ENCODE data around the gene OAS2.

The OAS2 gene

DNA sequence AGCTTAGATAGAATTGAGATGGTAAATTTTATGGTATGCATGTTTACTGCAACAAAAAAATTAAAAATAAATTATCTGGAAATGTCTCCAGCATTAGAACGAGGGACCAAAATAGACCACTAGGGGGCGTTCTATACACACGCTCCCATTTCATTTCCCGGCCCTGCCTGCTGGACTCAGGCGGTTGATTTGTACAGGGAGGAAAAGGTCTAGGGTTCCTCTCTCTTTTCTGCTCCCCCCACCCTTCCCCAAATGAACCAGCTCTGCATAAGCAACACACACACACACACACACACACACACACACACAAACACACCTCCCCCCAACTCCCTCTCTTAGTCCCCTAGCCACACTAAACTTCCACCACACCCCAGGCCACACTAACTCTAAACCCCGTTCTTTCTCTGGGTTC is 70.4 kb downstream of the OAS2 start:
- no peaks in the 10 kb centered on the region for H3K27me3 ChIP-seq (ENCODE audit: insufficient read depth, low read length, poor library complexity)

GRCh38 chr12:113049976-113050742 is 71.8 kb downstream of the OAS2 start:
- no peak overlapping the region for H3K9ac ChIP-seq (ENCODE audit: low read length)
- H3K36me3 ChIP-seq (ENCODE audit: control insufficient read depth, insufficient read depth, low read length), result no peaks in the 10 kb centered on the region
- H3K4me3 ChIP-seq (ENCODE audit: low read length), result no peak overlapping the region
- no peak overlapping the region for H3K4ac ChIP-seq (ENCODE audit: low read depth, low read length)
- no peaks in the 10 kb centered on the region for H3K79me1 ChIP-seq (ENCODE audit: low read length)
- no CpG with 5 or more reads among the region's 11 CpGs for WGBS (ENCODE audit: extremely low coverage, insufficient coverage, low lambda C conversion rate)
- H2BK5ac ChIP-seq (ENCODE audit: low read length), result no peak overlapping the region
- H3K27ac ChIP-seq (ENCODE audit: low read depth, low read length), result no peak overlapping the region
- no peak overlapping the region for H3K56ac ChIP-seq (ENCODE audit: low read length)
- H3K4me1 ChIP-seq (ENCODE audit: control insufficient read depth, low read depth, low read length), result no peaks in the 10 kb centered on the region
- no peak overlapping the region for H3K18ac ChIP-seq (ENCODE audit: low read length)
- H3K79me2 ChIP-seq (ENCODE audit: control insufficient read depth, insufficient read depth, low read length), result no peaks in the 10 kb centered on the region
- no peak overlapping the region for H2BK120ac ChIP-seq (ENCODE audit: low read depth, low read length)
- H3K4me2 ChIP-seq (ENCODE audit: low read length), result no peak overlapping the region
- H2AK5ac ChIP-seq (ENCODE audit: low read length), result no peak overlapping the region
- no peak overlapping the region for H3K23ac ChIP-seq (ENCODE audit: low read length)
- H4K5ac ChIP-seq (ENCODE audit: low read length), result no peak overlapping the region
- H4K8ac ChIP-seq (ENCODE audit: low read depth, low read length), result no peak overlapping the region
- H2BK15ac ChIP-seq (replicated peaks; ENCODE audit: low read depth), result no peak overlapping the region
- DNase-seq, result peak; percentile 75
- no peaks in the 10 kb centered on the region for H3K27me3 ChIP-seq (ENCODE audit: insufficient read depth, low read length, poor library complexity)

More for the DNA sequence above, 70.4 kb downstream of the OAS2 start:
- no peaks in the 10 kb centered on the region for H3K36me3 ChIP-seq (ENCODE audit: control insufficient read depth, insufficient read depth, low read length)
- H3K27ac ChIP-seq (ENCODE audit: low read depth, low read length), result no peak overlapping the region
- H3K56ac ChIP-seq (ENCODE audit: low read length), result no peak overlapping the region
- peak; percentile 55 for DNase-seq
- H3K18ac ChIP-seq (ENCODE audit: low read length), result no peak overlapping the region
- H3K9ac ChIP-seq (ENCODE audit: low read length), result no peak overlapping the region
- no peaks in the 10 kb centered on the region for H3K79me2 ChIP-seq (ENCODE audit: control insufficient read depth, insufficient read depth, low read length)
- H4K8ac ChIP-seq (ENCODE audit: low read depth, low read length), result no peak overlapping the region
- no peak overlapping the region for H2AK5ac ChIP-seq (ENCODE audit: low read length)
- no peak overlapping the region for H3K4me2 ChIP-seq (ENCODE audit: low read length)
- H3K79me1 ChIP-seq (ENCODE audit: low read length), result no peaks in the 10 kb centered on the region
- no peak overlapping the region for H4K5ac ChIP-seq (ENCODE audit: low read length)
- no peak overlapping the region for H2BK15ac ChIP-seq (replicated peaks; ENCODE audit: low read depth)
- no peaks in the 10 kb centered on the region for H3K4me1 ChIP-seq (ENCODE audit: control insufficient read depth, low read depth, low read length)
- WGBS (ENCODE audit: extremely low coverage, insufficient coverage, low lambda C conversion rate), result no CpG with 5 or more reads among the region's 6 CpGs
- no peak overlapping the region for H3K4me3 ChIP-seq (ENCODE audit: low read length)
- H3K4ac ChIP-seq (ENCODE audit: low read depth, low read length), result no peak overlapping the region
- no peak overlapping the region for H2BK5ac ChIP-seq (ENCODE audit: low read length)
- no peak overlapping the region for H3K23ac ChIP-seq (ENCODE audit: low read length)
- no peak overlapping the region for H2BK120ac ChIP-seq (ENCODE audit: low read depth, low read length)

DNA sequence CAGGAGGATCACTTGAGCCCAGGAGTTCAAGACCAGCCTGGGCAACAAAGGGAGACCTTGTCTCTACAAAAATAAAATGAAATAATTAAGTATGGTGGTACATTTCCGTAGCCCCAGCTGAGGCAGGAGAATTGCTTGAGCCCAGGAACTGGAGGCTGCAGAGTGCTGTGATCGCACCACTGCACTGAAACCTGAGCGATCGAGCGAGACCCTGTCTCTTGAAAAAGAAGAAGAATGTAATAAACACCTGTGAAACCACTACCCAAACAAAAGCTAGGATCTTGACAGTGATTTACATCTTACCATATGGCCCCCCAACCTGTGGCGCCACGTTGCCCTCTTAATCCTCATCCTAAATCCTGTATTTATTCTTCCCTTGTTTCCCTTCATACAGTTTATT is 72.5 kb downstream of the OAS2 start:
- Histone ChIP-seq H3K79me1 (ENCODE audit: low read length) (no peaks in the 10 kb centered on the region), H4K8ac (ENCODE audit: low read depth, low read length) (no peak overlapping the region), H3K27me3 (ENCODE audit: insufficient read depth, low read length, poor library complexity) (peaks cover under 1% of the 10 kb centered on the region), H3K27ac (ENCODE audit: low read depth, low read length) (no peak overlapping the region), H2AK5ac (ENCODE audit: low read length) (no peak overlapping the region), H3K4ac (ENCODE audit: low read depth, low read length) (no peak overlapping the region), H3K36me3 (ENCODE audit: control insufficient read depth, insufficient read depth, low read length) (no peaks in the 10 kb centered on the region), H3K18ac (ENCODE audit: low read length) (no peak overlapping the region), H3K56ac (ENCODE audit: low read length) (no peak overlapping the region), H3K23ac (ENCODE audit: low read length) (no peak overlapping the region), H2BK120ac (ENCODE audit: low read depth, low read length) (no peak overlapping the region), H3K79me2 (ENCODE audit: control insufficient read depth, insufficient read depth, low read length) (no peaks in the 10 kb centered on the region), H2BK5ac (ENCODE audit: low read length) (no peak overlapping the region), H3K4me3 (ENCODE audit: low read length) (no peak overlapping the region), H3K4me1 (ENCODE audit: control insufficient read depth, low read depth, low read length) (no peaks in the 10 kb centered on the region), H3K4me2 (ENCODE audit: low read length) (no peak overlapping the region), H4K5ac (ENCODE audit: low read length) (no peak overlapping the region), H3K9ac (ENCODE audit: low read length) (no peak overlapping the region), H2BK15ac (replicated peaks; ENCODE audit: low read depth) (no peak overlapping the region)
- no peak for DNase-seq
- WGBS (ENCODE audit: extremely low coverage, insufficient coverage, low lambda C conversion rate), result no CpG with 5 or more reads among the region's 7 CpGs

GRCh38 chr12:113051759-113052158 is 73.4 kb downstream of the OAS2 start:
- Histone ChIP-seq H2AK5ac (ENCODE audit: low read length) (no peak overlapping the region), H3K79me1 (ENCODE audit: low read length) (no peaks in the 10 kb centered on the region), H2BK15ac (replicated peaks; ENCODE audit: low read depth) (no peak overlapping the region), H3K4me2 (ENCODE audit: low read length) (no peak overlapping the region), H3K18ac (ENCODE audit: low read length) (no peak overlapping the region), H4K5ac (ENCODE audit: low read length) (no peak overlapping the region), H3K4me1 (ENCODE audit: control insufficient read depth, low read depth, low read length) (no peaks in the 10 kb centered on the region), H3K36me3 (ENCODE audit: control insufficient read depth, insufficient read depth, low read length) (no peaks in the 10 kb centered on the region), H3K27ac (ENCODE audit: low read depth, low read length) (no peak overlapping the region), H3K23ac (ENCODE audit: low read length) (no peak overlapping the region), H3K9ac (ENCODE audit: low read length) (no peak overlapping the region), H3K56ac (ENCODE audit: low read length) (no peak overlapping the region), H2BK120ac (ENCODE audit: low read depth, low read length) (no peak overlapping the region), H3K4ac (ENCODE audit: low read depth, low read length) (no peak overlapping the region), H2BK5ac (ENCODE audit: low read length) (no peak overlapping the region), H4K8ac (ENCODE audit: low read depth, low read length) (no peak overlapping the region), H3K79me2 (ENCODE audit: control insufficient read depth, insufficient read depth, low read length) (no peaks in the 10 kb centered on the region), H3K27me3 (ENCODE audit: insufficient read depth, low read length, poor library complexity) (peaks cover 6% of the 10 kb centered on the region), H3K4me3 (ENCODE audit: low read length) (no peak overlapping the region)
- no peak for DNase-seq
- WGBS (ENCODE audit: extremely low coverage, insufficient coverage, low lambda C conversion rate), result no CpG with 5 or more reads among the region's 4 CpGs

GRCh38 chr12:113052326-113052725 is 74.0 kb downstream of the OAS2 start:
- Histone ChIP-seq H2BK15ac (replicated peaks; ENCODE audit: low read depth) (no peak overlapping the region), H3K56ac (ENCODE audit: low read length) (no peak overlapping the region), H3K79me1 (ENCODE audit: low read length) (no peaks in the 10 kb centered on the region), H3K79me2 (ENCODE audit: control insufficient read depth, insufficient read depth, low read length) (no peaks in the 10 kb centered on the region), H2AK5ac (ENCODE audit: low read length) (no peak overlapping the region), H3K4me3 (ENCODE audit: low read length) (no peak overlapping the region), H3K4me2 (ENCODE audit: low read length) (no peak overlapping the region), H3K27me3 (ENCODE audit: insufficient read depth, low read length, poor library complexity) (peaks cover 6% of the 10 kb centered on the region), H3K4ac (ENCODE audit: low read depth, low read length) (no peak overlapping the region), H3K23ac (ENCODE audit: low read length) (no peak overlapping the region), H4K5ac (ENCODE audit: low read length) (no peak overlapping the region), H3K9ac (ENCODE audit: low read length) (no peak overlapping the region), H3K27ac (ENCODE audit: low read depth, low read length) (no peak overlapping the region), H3K18ac (ENCODE audit: low read length) (no peak overlapping the region), H3K36me3 (ENCODE audit: control insufficient read depth, insufficient read depth, low read length) (no peaks in the 10 kb centered on the region), H2BK120ac (ENCODE audit: low read depth, low read length) (no peak overlapping the region), H4K8ac (ENCODE audit: low read depth, low read length) (no peak overlapping the region), H3K4me1 (ENCODE audit: control insufficient read depth, low read depth, low read length) (no peaks in the 10 kb centered on the region), H2BK5ac (ENCODE audit: low read length) (no peak overlapping the region)
- no peak for DNase-seq
- no CpG with 5 or more reads among the region's 4 CpGs for WGBS (ENCODE audit: extremely low coverage, insufficient coverage, low lambda C conversion rate)

Measured in mesendoderm (in vitro differentiated cells).